IMR-90 (cell line): ENCODE results near the gene VEPH1. TPM values are rescaled to one million over a fixed set of nuclear protein-coding genes. Genes with fewer than 3 reads are reported as not detected.

Source experiments
- ATAC-seq: fragments of 200-7000 bp; cut with Tn5 transposase; 2 replicates; pipeline ENCODE4 v1.9.1; 2020; ENCODE audit warnings: low read depth, mild to moderate bottlenecking, moderate library complexity
- BruUV-seq: library from RNA; stranded (reverse); fragments of 400-500 nt; replicated peaks from 2 replicates; lab custom pipeline; 2021; lab: Mats Ljungman, UMichigan
- CTCF ChIA-PET: fragments of 300-600 bp; formaldehyde crosslinking; extraction: SDS; loops from one replicate; lab custom pipeline; 2021; ENCODE audit warnings: antibody characterized with exemption; lab: Yijun Ruan, JAX
- POLR2A ChIA-PET: fragments of 300-600 bp; sonication (Branson Sonifier 250); formaldehyde crosslinking; loops from one replicate; lab custom pipeline; 2022; ENCODE audit warnings: antibody characterized with exemption; ENCODE audit not compliant: unreplicated experiment; lab: Charles Lee
- DNase-seq: peaks from one replicate; pipeline ENCODE4 v3.0.0; 2013
- H2AFZ ChIP-seq: replicated peaks from 2 replicates; pipeline ENCODE3; 2013; ENCODE audit warnings: low read length, mild to moderate bottlenecking; ENCODE audit not compliant: poor library complexity
- H2AK5ac ChIP-seq: 2 replicates; pipeline ENCODE4 v1.6.1; 2013; ENCODE audit warnings: low read depth, low read length, inconsistent platforms
- H2AK9ac ChIP-seq: replicated peaks from 2 replicates; pipeline ENCODE3; 2013; ENCODE audit warnings: mild to moderate bottlenecking, low read depth, low read length, moderate library complexity; ENCODE audit not compliant: poor library complexity
- H2BK120ac ChIP-seq: 2 replicates; pipeline ENCODE4 v1.6.1; 2013; ENCODE audit warnings: low read depth, low read length, inconsistent platforms
- H2BK15ac ChIP-seq: 3 replicates; pipeline ENCODE4 v1.6.1; 2013; ENCODE audit warnings: low read depth, low read length, inconsistent platforms
- H2BK20ac ChIP-seq: 2 replicates; pipeline ENCODE4 v1.6.1; 2013; ENCODE audit warnings: low read depth, mild to moderate bottlenecking, inconsistent platforms, low read length, moderate library complexity
- H2BK5ac ChIP-seq: 2 replicates; pipeline ENCODE4 v1.6.1; 2013; ENCODE audit warnings: mild to moderate bottlenecking, low read depth, low read length, inconsistent platforms; ENCODE audit not compliant: poor library complexity, severe bottlenecking
- H3K14ac ChIP-seq: replicated peaks from 2 replicates; pipeline ENCODE4 v1.6.1; 2013; ENCODE audit warnings: low read depth, low read length, inconsistent platforms
- H3K18ac ChIP-seq: 2 replicates; pipeline ENCODE4 v1.6.1; 2013; ENCODE audit warnings: low read depth, low read length, control low read depth
- H3K23ac ChIP-seq: 2 replicates; pipeline ENCODE4 v1.6.1; 2013; ENCODE audit warnings: low read depth, low read length, inconsistent platforms
- H3K27ac ChIP-seq: 2 replicates; pipeline ENCODE4 v1.5.1; 2013; ENCODE audit warnings: mild to moderate bottlenecking, control low read depth, low read length; ENCODE audit not compliant: insufficient read depth
- H3K27me3 ChIP-seq: 2 replicates; pipeline ENCODE4 v1.6.1; 2013; ENCODE audit warnings: low read length; ENCODE audit not compliant: control insufficient read depth, insufficient read depth
- H3K36me3 ChIP-seq: 2 replicates; pipeline ENCODE4 v1.6.1; 2013; ENCODE audit warnings: low read length, mixed read lengths; ENCODE audit not compliant: control insufficient read depth, insufficient read depth
- H3K4ac ChIP-seq: 2 replicates; pipeline ENCODE4 v1.6.1; 2013; ENCODE audit warnings: low read depth, low read length, inconsistent platforms
- H3K4me1 ChIP-seq: 2 replicates; pipeline ENCODE4 v1.6.1; 2013; ENCODE audit warnings: low read length, mixed read lengths; ENCODE audit not compliant: control insufficient read depth, insufficient read depth
- H3K4me2 ChIP-seq: 2 replicates; pipeline ENCODE4 v1.6.1; 2013; ENCODE audit warnings: low read depth, mild to moderate bottlenecking, control low read depth, low read length, moderate library complexity
- H3K4me3 ChIP-seq: 2 replicates; pipeline ENCODE4 v1.5.1; 2013; ENCODE audit warnings: low read depth, mild to moderate bottlenecking, control low read depth, low read length, moderate library complexity; ENCODE audit not compliant: insufficient read depth
- H3K56ac ChIP-seq: 2 replicates; pipeline ENCODE4 v1.6.1; 2013; ENCODE audit warnings: low read length, inconsistent platforms; ENCODE audit not compliant: insufficient read depth; ENCODE audit errors: extremely low read depth
- H3K79me1 ChIP-seq, 2 experiments: 2 replicates each; pipeline ENCODE4 v1.6.1; 2013; ENCODE audit warnings: low read length in 2 of 2, inconsistent platforms in 1 of 2, low read depth in 1 of 2
- H3K9ac ChIP-seq: 2 replicates; pipeline ENCODE4 v1.6.1; 2013; ENCODE audit warnings: low read depth, low read length, control low read depth
- H3K9me1 ChIP-seq: 2 replicates; pipeline ENCODE4 v1.6.1; 2013; ENCODE audit warnings: low read length, inconsistent platforms; ENCODE audit not compliant: insufficient read depth
- H3K9me3 ChIP-seq: 2 replicates; pipeline ENCODE4 v1.6.1; 2013; ENCODE audit warnings: low read length; ENCODE audit not compliant: control insufficient read depth, insufficient read depth
- H4K20me1 ChIP-seq: 2 replicates; pipeline ENCODE4 v1.6.1; 2013; ENCODE audit warnings: low read length, inconsistent platforms; ENCODE audit not compliant: insufficient read depth
- H4K5ac ChIP-seq: 2 replicates; pipeline ENCODE4 v1.6.1; 2013; ENCODE audit warnings: mild to moderate bottlenecking, low read depth, low read length, control low read depth
- H4K8ac ChIP-seq, 2 experiments: 2 replicates each; pipeline ENCODE4 v1.6.1; 2013; ENCODE audit warnings: low read depth in 2 of 2, low read length in 2 of 2, control low read depth in 1 of 2, inconsistent platforms in 1 of 2
- H4K91ac ChIP-seq: 2 replicates; pipeline ENCODE4 v1.6.1; 2013; ENCODE audit warnings: low read depth, low read length, inconsistent platforms; ENCODE audit not compliant: insufficient read depth
- CHD1 ChIP-seq: IDR thresholded peaks from 2 replicates; pipeline ENCODE4 v1.6.1; 2012; ENCODE audit warnings: low read depth, low read length, improper control_type of control experiment
- CTCF ChIP-seq: conservative IDR thresholded peaks from 2 replicates; pipeline ENCODE4 v1.5.1; 2012; ENCODE audit warnings: mild to moderate bottlenecking, low read depth, low read length, improper control_type of control experiment
- ELK1 ChIP-seq: fragments of 150-350 bp; IDR thresholded peaks from 2 replicates; pipeline ENCODE4 v1.6.1; 2016; ENCODE audit warnings: low read depth, mild to moderate bottlenecking, low read length, moderate library complexity, borderline replicate concordance
- MAFK ChIP-seq: IDR thresholded peaks from 2 replicates; pipeline ENCODE4 v1.6.1; 2012; ENCODE audit warnings: low read depth, low read length, improper control_type of control experiment
- MAZ ChIP-seq: IDR thresholded peaks from 2 replicates; pipeline ENCODE4 v1.6.1; 2012; ENCODE audit warnings: low read depth, mild to moderate bottlenecking, low read length, improper control_type of control experiment, moderate library complexity, borderline replicate concordance
- NFE2L2 ChIP-seq: fragments of 150-350 bp; IDR thresholded peaks from 2 replicates; pipeline ENCODE4 v1.6.1; 2016; ENCODE audit warnings: low read depth, mild to moderate bottlenecking, low read length
- POLR2A ChIP-seq: IDR thresholded peaks from 2 replicates; pipeline ENCODE4 v1.6.1; 2012; ENCODE audit warnings: mild to moderate bottlenecking, low read depth, low read length
- RAD21 ChIP-seq: IDR thresholded peaks from 2 replicates; pipeline ENCODE4 v1.6.1; 2012; ENCODE audit warnings: low read length, improper control_type of control experiment
- RFX5 ChIP-seq: IDR thresholded peaks from 2 replicates; pipeline ENCODE4 v1.8.0; 2012; ENCODE audit warnings: low read depth, mild to moderate bottlenecking, low read length, moderate library complexity
- SMC3 ChIP-seq: fragments of 150-350 bp; IDR thresholded peaks from 2 replicates; pipeline ENCODE4 v1.6.1; 2016; ENCODE audit warnings: low read depth, mild to moderate bottlenecking, antibody characterized with exemption, low read length, moderate library complexity
- USF2 ChIP-seq: fragments of 150-350 bp; IDR thresholded peaks from 2 replicates; pipeline ENCODE4 v1.6.1; 2017; ENCODE audit warnings: mild to moderate bottlenecking, antibody characterized with exemption, low read length, low read depth
- WGBS, 2 experiments: methylation state at CpG; one replicate each; pipeline versions ENCODE4 v1.1.5 to v1.1.7; 2013; ENCODE audit warnings: missing lambda C conversion rate in 2 of 2; ENCODE audit not compliant: insufficient read length in 1 of 2; ENCODE audit errors: extremely low coverage in 2 of 2; 5-methylcytosine and 5-hydroxymethylcytosine counted together
- dilution Hi-C: fragments of 300-500 bp; cut with HindIII; formaldehyde crosslinking; loops from one replicate; pipeline ENCODE4 v1.14.3; 2018; ENCODE audit warnings: low sequenced_read_pairs; ENCODE audit not compliant: unreplicated experiment
- in situ Hi-C: fragments of 300-500 bp; cut with MboI; formaldehyde crosslinking; loops from 3 replicates; pipeline ENCODE4 v1.14.3; 2019; ENCODE audit warnings: low sequenced_read_pairs, inconsistent platforms, mixed read lengths
- intact Hi-C: fragments of 100-400 bp; cut with micrococcal nuclease; formaldehyde crosslinking; loops from 2 replicates; pipeline ENCODE4 v1.10.0; 2022
- polyA plus RNA-seq, 3 experiments: library from polyadenylated mRNA; depleted of rRNA; stranded (reverse); fragments of >200 nt; gene quantifications; 2 replicates each; pipeline ENCODE4 v1.2.3, GENCODE V29; 2012; ENCODE audit warnings: low replicate concordance in 1 of 3
- total RNA-seq: library from RNA; depleted of rRNA; stranded (reverse); fragments of >200 nt; gene quantifications from 2 replicates; pipeline ENCODE4 v1.2.3, GENCODE V29; 2012

Gene VEPH1
- total and polyA plus RNA-seq, 2 of the 4 experiments (the other 2 are of a cell fraction) = 30.5 to 130 TPM

GRCh38 chr3:157376603-157377300, 126.5 kb downstream of the VEPH1 start:
- DNase-seq (no peak), ATAC-seq (no peak)
- Histone ChIP-seq H3K18ac (no peak overlapping the region), H2BK120ac (no peak overlapping the region), H3K4me2 (no peak overlapping the region), H2AK9ac (no peak overlapping the region), H3K4ac (no peak overlapping the region), H4K8ac (no peak overlapping the region), H3K4me3 (no peak overlapping the region), H3K56ac (no peak overlapping the region), H3K23ac (no peak overlapping the region), H3K79me1 (no peaks in the 10 kb centered on the region), H3K27me3 (no peaks in the 10 kb centered on the region), H3K27ac (no peak overlapping the region), H2BK5ac (no peak overlapping the region), H4K5ac (no peak overlapping the region), H3K36me3 (no peaks in the 10 kb centered on the region; the same call in 1 of the 2 replicates), H3K9me1 (peaks cover 7% of the 10 kb centered on the region; the same call in 1 of the 2 replicates), H2BK15ac (no peak overlapping the region), H3K9ac (no peak overlapping the region), H2AK5ac (no peak overlapping the region), H2BK20ac (no peak overlapping the region), H4K91ac (no peak overlapping the region), H2AFZ (no peak overlapping the region), H3K14ac (no peak overlapping the region), H3K4me1 (peaks cover 6% of the 10 kb centered on the region), H4K20me1 (no peaks in the 10 kb centered on the region), H3K9me3 (no peaks in the 10 kb centered on the region)
- POLR2A ChIA-PET = no interaction called here
- no TSS peak for BruUV-seq
- TF ChIP-seq MAFK (no peak), CHD1 (no peak), MAZ (no peak), RAD21 (no peak), NFE2L2 (no peak), POLR2A (no peak), USF2 (no peak), RFX5 (no peak), CTCF (no peak), ELK1 (no peak), SMC3 (no peak)
- no CpG with 5 or more reads among the region's 5 CpGs for WGBS, 2 experiments
- intact Hi-C loops = no loop called here
- dilution Hi-C loops = no loop called here
- CTCF ChIA-PET = no interaction called here
- in situ Hi-C loops = no loop called here
